ENCODE results near the gene SAFB2. TPM values are rescaled to one million over a fixed set of nuclear protein-coding genes. Genes with fewer than 3 reads are reported as not detected.

The SAFB2 gene
- total and polyA plus RNA-seq, 9 of the 15 experiments (the other 6 are each of a cell fraction or from before 2014, with no cell fraction given), result 4.5 to 103 (median 47.3) TPM

DNA sequence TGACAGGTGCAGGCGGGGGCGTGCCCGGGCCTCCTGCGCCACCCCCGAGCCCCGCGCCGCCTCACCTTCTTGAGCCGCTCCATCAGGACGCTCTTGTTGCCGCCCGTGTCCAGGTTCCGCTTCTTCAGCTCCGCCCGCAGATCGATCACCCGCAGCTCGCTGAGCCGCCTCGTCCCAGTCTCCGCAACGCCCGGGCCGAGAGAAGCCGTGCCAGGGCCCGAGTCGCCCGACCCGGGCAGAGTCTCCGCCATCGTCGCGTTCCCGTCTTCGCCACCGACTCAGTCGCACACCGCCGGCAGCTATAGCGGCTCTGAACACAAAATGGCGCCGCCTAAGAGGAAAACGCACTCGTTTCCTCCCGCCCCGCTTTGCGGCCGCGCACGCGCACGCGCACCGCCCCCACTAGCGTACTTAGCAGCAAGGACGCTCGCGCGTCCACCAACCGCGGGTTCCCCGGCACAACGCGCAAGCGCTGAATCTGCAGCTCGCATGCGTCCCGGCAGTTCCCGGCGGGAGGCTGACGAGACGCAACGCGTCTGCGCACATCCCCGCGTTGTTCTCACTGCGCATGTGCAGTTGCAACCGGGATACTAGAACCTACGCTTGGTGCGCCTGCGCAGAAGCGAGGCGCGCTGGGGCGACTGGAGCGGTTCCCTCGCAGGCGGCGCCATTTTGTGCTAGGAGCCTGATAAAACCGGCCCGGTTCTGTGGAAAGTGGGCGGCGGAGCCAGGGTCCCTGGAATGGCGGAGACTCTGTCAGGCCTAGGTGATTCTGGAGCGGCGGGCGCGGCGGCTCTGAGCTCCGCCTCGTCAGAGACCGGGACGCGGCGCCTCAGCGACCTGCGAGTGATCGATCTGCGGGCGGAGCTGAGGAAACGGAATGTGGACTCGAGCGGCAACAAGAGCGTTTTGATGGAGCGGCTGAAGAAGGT is at the start of gene SAFB2, which contains the start of gene SAFB (continued):
- TF ChIP-seq TAF1 (IDR thresholded peaks at IDR 0.05; ENCODE audit: control insufficient read depth, extremely low read depth, insufficient read depth, low read length, severe bottlenecking) (peak; percentile 86), SUPT5H (IDR thresholded peaks at IDR 0.05) (peak; percentile 97), POLR2AphosphoS2 (IDR thresholded peaks at IDR 0.05; ENCODE audit: low read length) (0 out of 2 replicates have a peak, but pooled peaks have one; percentile 56), SMARCA4 (IDR thresholded peaks at IDR 0.05) (0 out of 2 replicates have a peak, but pooled peaks have one; percentile 11), SMAD1 (IDR thresholded peaks at IDR 0.05; ENCODE audit: low read depth, low read length, partially characterized antibody) (peak; percentile 68), SIN3B (IDR thresholded peaks at IDR 0.05; ENCODE audit: low read depth) (peak; percentile 60; the same call in 1 of the 2 replicates), ASH1L (IDR thresholded peaks at IDR 0.05; ENCODE audit: borderline replicate concordance, low read depth, partially characterized antibody) (no peak), SMAD4 (CRISPR knock-in tag; conservative IDR thresholded peaks at IDR 0.05) (0 out of 2 replicates have a peak, but pooled peaks have one; percentile 48)
- TF ChIP-seq, protein P1, sequence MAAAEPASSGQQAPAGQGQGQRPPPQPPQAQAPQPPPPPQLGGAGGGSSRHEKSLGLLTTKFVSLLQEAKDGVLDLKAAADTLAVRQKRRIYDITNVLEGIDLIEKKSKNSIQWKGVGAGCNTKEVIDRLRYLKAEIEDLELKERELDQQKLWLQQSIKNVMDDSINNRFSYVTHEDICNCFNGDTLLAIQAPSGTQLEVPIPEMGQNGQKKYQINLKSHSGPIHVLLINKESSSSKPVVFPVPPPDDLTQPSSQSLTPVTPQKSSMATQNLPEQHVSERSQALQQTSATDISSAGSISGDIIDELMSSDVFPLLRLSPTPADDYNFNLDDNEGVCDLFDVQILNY (CRISPR knock-in tag; IDR thresholded peaks at IDR 0.05), result 0 out of 2 replicates have a peak, but pooled peaks have one; percentile 19
- TF ChIP-seq, protein P2, sequence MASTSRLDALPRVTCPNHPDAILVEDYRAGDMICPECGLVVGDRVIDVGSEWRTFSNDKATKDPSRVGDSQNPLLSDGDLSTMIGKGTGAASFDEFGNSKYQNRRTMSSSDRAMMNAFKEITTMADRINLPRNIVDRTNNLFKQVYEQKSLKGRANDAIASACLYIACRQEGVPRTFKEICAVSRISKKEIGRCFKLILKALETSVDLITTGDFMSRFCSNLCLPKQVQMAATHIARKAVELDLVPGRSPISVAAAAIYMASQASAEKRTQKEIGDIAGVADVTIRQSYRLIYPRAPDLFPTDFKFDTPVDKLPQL (IDR thresholded peaks at IDR 0.05; ENCODE audit: extremely low read depth, insufficient read length), result no peak
- TF ChIP-seq, protein P3, sequence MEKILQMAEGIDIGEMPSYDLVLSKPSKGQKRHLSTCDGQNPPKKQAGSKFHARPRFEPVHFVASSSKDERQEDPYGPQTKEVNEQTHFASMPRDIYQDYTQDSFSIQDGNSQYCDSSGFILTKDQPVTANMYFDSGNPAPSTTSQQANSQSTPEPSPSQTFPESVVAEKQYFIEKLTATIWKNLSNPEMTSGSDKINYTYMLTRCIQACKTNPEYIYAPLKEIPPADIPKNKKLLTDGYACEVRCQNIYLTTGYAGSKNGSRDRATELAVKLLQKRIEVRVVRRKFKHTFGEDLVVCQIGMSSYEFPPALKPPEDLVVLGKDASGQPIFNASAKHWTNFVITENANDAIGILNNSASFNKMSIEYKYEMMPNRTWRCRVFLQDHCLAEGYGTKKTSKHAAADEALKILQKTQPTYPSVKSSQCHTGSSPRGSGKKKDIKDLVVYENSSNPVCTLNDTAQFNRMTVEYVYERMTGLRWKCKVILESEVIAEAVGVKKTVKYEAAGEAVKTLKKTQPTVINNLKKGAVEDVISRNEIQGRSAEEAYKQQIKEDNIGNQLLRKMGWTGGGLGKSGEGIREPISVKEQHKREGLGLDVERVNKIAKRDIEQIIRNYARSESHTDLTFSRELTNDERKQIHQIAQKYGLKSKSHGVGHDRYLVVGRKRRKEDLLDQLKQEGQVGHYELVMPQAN (IDR thresholded peaks at IDR 0.05; ENCODE audit: borderline replicate concordance), result peak; percentile 86
- TF ChIP-seq, protein P4, sequence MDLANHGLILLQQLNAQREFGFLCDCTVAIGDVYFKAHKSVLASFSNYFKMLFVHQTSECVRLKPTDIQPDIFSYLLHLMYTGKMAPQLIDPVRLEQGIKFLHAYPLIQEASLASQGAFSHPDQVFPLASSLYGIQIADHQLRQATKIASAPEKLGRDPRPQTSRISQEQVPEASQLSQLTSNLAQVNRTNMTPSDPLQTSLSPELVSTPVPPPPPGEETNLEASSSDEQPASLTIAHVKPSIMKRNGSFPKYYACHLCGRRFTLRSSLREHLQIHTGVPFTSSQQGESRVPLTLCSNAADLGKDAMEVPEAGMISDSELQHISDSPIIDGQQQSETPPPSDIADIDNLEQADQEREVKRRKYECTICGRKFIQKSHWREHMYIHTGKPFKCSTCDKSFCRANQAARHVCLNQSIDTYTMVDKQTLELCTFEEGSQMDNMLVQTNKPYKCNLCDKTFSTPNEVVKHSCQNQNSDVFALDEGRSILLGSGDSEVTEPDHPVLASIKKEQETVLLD (IDR thresholded peaks at IDR 0.05), result peak; percentile 100

Measured in K562 (cell line).